ENCODE measurements around the gene METRNL.
"Not testable (repeated sequence)": the region's sequence is repeated elsewhere in the genome, so short reads cannot be mapped to it uniquely, and the experiment has no call there.

GRCh38 chr17:83134456-83134855, 55.0 kb downstream of the METRNL start:
- TF ChIP-seq, protein P1, sequence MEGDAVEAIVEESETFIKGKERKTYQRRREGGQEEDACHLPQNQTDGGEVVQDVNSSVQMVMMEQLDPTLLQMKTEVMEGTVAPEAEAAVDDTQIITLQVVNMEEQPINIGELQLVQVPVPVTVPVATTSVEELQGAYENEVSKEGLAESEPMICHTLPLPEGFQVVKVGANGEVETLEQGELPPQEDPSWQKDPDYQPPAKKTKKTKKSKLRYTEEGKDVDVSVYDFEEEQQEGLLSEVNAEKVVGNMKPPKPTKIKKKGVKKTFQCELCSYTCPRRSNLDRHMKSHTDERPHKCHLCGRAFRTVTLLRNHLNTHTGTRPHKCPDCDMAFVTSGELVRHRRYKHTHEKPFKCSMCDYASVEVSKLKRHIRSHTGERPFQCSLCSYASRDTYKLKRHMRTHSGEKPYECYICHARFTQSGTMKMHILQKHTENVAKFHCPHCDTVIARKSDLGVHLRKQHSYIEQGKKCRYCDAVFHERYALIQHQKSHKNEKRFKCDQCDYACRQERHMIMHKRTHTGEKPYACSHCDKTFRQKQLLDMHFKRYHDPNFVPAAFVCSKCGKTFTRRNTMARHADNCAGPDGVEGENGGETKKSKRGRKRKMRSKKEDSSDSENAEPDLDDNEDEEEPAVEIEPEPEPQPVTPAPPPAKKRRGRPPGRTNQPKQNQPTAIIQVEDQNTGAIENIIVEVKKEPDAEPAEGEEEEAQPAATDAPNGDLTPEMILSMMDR (IDR thresholded peaks at IDR 0.05; ENCODE audit: low read depth, low read length, poor library complexity, severe bottlenecking) = not testable (repeated sequence)
- not testable (repeated sequence) for TF ChIP-seq EZH2phosphoT487 (IDR thresholded peaks at IDR 0.05; ENCODE audit: borderline replicate concordance, low read length)
